ENCODE data around the gene KCNG1.

Gene KCNG1

DNA sequence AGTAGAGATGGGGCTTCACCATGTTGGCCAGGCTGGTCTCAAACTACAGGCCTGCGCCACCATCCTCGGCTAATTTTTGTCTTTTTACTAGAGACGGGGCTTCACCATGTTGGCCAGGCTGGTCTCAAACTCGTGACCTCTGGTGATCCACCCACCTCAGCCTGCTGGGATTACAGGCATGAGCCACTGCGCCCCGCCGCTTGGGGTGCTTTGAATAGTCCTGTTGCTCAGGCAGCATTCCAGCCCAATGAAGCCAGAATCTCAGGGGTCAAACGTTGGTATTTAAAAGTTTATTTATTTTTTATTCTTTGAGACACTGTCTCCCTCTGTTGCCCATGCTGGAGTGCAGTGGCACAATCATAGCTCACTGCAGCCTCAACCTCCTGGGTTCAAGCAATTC is 53.0 kb downstream of the KCNG1 start:
- DNase-seq (ENCODE audit: low read depth): no peak
- TF ChIP-seq, protein P1, sequence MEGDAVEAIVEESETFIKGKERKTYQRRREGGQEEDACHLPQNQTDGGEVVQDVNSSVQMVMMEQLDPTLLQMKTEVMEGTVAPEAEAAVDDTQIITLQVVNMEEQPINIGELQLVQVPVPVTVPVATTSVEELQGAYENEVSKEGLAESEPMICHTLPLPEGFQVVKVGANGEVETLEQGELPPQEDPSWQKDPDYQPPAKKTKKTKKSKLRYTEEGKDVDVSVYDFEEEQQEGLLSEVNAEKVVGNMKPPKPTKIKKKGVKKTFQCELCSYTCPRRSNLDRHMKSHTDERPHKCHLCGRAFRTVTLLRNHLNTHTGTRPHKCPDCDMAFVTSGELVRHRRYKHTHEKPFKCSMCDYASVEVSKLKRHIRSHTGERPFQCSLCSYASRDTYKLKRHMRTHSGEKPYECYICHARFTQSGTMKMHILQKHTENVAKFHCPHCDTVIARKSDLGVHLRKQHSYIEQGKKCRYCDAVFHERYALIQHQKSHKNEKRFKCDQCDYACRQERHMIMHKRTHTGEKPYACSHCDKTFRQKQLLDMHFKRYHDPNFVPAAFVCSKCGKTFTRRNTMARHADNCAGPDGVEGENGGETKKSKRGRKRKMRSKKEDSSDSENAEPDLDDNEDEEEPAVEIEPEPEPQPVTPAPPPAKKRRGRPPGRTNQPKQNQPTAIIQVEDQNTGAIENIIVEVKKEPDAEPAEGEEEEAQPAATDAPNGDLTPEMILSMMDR (IDR thresholded peaks at IDR 0.05; ENCODE audit: control insufficient read depth, insufficient read depth, low read depth, low read length, missing control alignments): no peak
- H3K4me3 ChIP-seq (ENCODE audit: control insufficient read depth, low read depth, low read length): no peak overlapping the region

DNA sequence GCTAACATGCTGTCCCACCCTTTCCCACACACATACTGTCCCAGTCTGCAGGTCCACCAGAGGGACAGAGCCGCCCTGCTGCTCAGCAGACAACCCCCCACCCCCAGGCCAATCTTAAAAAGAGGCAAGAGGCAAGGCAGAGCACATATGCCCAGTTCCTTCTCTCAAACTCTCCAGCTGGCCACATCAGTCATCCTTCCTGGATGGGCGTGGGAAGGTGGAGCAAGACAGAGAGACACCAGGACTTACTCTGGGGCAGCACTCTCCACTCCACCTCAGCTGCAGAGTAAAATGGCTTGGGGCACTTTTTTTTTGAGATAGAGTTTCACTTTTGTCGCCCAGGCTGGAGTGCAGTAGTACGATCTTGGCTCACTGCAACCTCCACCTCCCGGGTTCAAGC is 53.5 kb downstream of the KCNG1 start:
- TF ChIP-seq, protein P1 (IDR thresholded peaks at IDR 0.05; ENCODE audit: control insufficient read depth, insufficient read depth, low read depth, low read length, missing control alignments): no peak
- H3K4me3 ChIP-seq (ENCODE audit: control insufficient read depth, low read depth, low read length): no peak overlapping the region

DNA sequence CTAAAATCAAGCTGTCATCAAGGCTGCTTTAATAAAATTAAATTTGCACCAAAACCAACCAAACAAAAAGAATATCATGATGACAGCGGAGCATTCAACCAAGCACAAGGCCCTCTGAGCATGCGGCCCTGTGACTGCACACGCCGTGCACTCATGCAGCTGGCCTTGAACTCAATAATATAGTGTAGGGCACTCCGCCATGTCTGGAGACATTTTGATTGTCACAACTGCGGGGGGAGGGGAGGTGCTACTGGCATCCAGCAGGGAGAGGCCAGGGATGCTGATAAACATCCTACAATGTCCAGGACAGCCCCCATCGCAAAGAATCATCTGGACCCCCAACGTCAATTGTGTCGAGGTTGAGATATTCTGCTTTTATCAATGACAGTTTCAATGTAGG is 54.6 kb downstream of the KCNG1 start:
- TF ChIP-seq, protein P1 (IDR thresholded peaks at IDR 0.05; ENCODE audit: control insufficient read depth, insufficient read depth, low read depth, low read length, missing control alignments): no peak
- H3K4me3 ChIP-seq (ENCODE audit: control insufficient read depth, low read depth, low read length): no peak overlapping the region
- no peak for DNase-seq (ENCODE audit: low read depth)

More for the DNA sequence above, 53.5 kb downstream of the KCNG1 start:
- DNase-seq (ENCODE audit: low read depth): no peak

DNA sequence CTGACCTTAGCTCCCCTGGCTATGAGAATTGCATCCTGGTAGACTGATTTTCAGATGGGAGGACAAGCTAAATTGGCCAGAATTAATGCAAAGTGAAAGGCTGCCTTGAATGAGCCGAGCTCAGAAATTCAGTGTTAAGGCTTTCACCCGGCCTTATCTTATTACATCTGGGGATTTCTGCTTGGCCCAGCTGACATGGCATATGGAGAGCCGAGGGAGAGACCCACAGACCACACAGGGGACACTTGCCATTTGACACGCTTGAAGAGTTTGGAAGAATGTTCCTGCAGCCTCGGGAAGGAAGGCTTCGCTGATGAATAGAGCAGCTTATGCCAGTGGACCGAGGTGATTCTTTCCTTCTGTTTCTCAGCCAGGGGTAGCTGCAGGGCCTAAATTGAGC is 55.3 kb downstream of the KCNG1 start:
- no peak overlapping the region for H3K4me3 ChIP-seq (ENCODE audit: control insufficient read depth, low read depth, low read length)
- no peak for DNase-seq (ENCODE audit: low read depth)
- TF ChIP-seq, protein P1 (IDR thresholded peaks at IDR 0.05; ENCODE audit: control insufficient read depth, insufficient read depth, low read depth, low read length, missing control alignments): no peak

DNA sequence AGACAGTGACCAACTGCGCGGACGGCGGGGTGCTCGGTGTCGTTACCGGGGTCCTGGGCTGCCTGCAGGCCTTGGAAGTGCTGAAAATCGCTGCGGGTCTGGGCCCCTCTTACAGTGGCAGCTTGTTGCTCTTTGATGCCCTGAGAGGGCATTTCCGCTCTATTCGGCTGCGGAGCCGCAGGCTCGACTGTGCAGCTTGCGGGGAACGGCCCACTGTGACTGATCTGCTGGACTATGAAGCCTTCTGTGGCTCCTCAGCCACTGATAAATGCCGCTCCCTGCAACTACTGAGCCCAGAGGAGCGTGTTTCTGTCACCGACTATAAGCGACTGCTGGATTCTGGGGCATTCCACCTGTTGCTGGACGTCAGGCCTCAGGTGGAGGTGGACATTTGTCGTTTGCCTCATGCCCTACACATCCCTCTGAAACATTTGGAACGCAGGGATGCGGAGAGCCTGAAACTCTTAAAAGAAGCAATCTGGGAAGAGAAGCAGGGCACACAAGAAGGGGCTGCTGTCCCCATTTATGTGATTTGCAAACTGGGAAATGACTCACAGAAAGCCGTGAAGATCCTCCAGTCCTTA is 63.3 kb downstream of the KCNG1 start:
- no peak for DNase-seq (ENCODE audit: low read depth)
- peak overlapping the region; percentile 89 for H3K4me3 ChIP-seq (ENCODE audit: control insufficient read depth, low read depth, low read length)
- TF ChIP-seq, protein P1 (IDR thresholded peaks at IDR 0.05; ENCODE audit: control insufficient read depth, insufficient read depth, low read depth, low read length, missing control alignments): no peak

DNA sequence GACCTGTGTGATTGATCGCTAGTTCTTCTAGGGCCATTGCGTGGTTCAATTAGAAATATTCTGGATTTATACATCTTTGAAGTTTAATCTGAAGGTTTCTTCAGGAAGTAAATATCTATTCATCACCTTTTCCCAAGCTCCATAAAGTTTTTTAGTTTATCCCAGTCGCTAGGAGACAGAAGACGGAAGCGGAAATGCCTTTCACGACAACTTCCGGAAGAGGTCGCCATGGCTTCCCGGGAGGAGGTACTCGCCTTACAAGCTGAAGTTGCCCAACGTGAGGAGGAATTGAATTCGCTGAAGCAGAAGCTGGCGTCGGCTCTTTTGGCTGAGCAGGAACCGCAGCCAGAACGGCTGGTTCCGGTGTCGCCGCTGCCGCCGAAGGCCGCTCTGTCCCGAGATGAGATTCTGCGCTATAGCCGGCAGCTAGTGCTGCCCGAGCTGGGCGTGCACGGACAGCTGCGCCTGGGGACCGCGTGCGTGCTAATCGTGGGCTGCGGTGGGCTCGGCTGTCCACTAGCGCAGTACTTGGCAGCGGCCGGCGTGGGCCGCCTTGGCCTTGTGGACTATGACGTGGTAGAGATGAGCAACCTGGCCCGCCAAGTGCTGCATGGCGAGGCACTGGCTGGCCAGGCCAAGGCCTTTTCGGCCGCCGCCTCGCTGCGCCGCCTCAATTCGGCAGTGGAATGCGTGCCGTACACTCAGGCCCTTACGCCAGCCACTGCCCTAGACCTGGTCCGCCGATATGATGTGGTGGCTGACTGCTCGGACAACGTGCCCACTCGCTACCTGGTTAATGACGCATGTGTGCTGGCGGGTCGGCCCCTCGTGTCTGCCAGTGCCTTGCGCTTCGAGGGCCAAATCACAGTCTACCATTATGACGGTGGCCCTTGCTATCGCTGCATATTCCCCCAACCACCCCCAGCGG is 64.0 kb downstream of the KCNG1 start, which contains the start of gene MOCS3:
Gene MOCS3 (plus strand): TSS at position 204 of the 928 bp plus-strand sequence. CDS start 25 bp downstream, at position 229.
- TF ChIP-seq, protein P1 (IDR thresholded peaks at IDR 0.05; ENCODE audit: control insufficient read depth, insufficient read depth, low read depth, low read length, missing control alignments): no peak
- peak within 1 kb of the TSS; percentile 89 for H3K4me3 ChIP-seq (ENCODE audit: control insufficient read depth, low read depth, low read length)
- DNase-seq (ENCODE audit: low read depth): peak; percentile 78

All from AG09309 (cell line).